Activated CD4-positive, alpha-beta memory T cell treated with anti-CD3 and anti-CD28 coated beads, Interleukin-2, amount 10 ng/mL, durations not matched to agents 7 days and 5 days (primary cell): ENCODE data around the gene BMPR1B. TPM values are rescaled to one million over a fixed set of nuclear protein-coding genes. Genes with fewer than 3 reads are reported as not detected.

Experiments
- CTCF ChIA-PET: fragments of 350-600 bp; sonication (Branson Sonifier 250); formaldehyde crosslinking; loops from one replicate; lab custom pipeline; 2021; ENCODE audit warnings: antibody characterized with exemption, inconsistent platforms; lab: Charles Lee
- POLR2A ChIA-PET: fragments of 350-600 bp; sonication (Branson Sonifier 250); formaldehyde crosslinking; loops from one replicate; lab custom pipeline; 2021; ENCODE audit warnings: antibody characterized with exemption; lab: Charles Lee
- DNase-seq: peaks from one replicate; pipeline ENCODE4 v3.0.0-alpha.2; 2020
- H3K27ac Mint-ChIP-seq: one replicate; pipeline ENCODE4 v1.8.0; 2021; ENCODE audit warnings: mild to moderate bottlenecking, mixed read lengths
- H3K27me3 Mint-ChIP-seq: one replicate; pipeline ENCODE4 v1.8.0; 2021; ENCODE audit warnings: mixed read lengths
- H3K36me3 Mint-ChIP-seq: one replicate; pipeline ENCODE4 v1.8.0; 2021; ENCODE audit warnings: low read depth, mixed read lengths
- H3K4me1 Mint-ChIP-seq: one replicate; pipeline ENCODE4 v1.8.0; 2021; ENCODE audit warnings: mixed read lengths
- H3K4me3 Mint-ChIP-seq: one replicate; pipeline ENCODE4 v1.8.0; 2021; ENCODE audit warnings: mild to moderate bottlenecking, mixed read lengths
- H3K9me3 Mint-ChIP-seq: one replicate; pipeline ENCODE4 v1.8.0; 2021; ENCODE audit warnings: mixed read lengths
- total RNA-seq, 2 experiments: library from RNA; stranded (reverse); gene quantifications; one replicate each; pipeline ENCODE4 v1.2.3, GENCODE V29; 2021

BMPR1B gene
- total RNA-seq, 2 experiments from 2014 or later = not detected

DNA sequence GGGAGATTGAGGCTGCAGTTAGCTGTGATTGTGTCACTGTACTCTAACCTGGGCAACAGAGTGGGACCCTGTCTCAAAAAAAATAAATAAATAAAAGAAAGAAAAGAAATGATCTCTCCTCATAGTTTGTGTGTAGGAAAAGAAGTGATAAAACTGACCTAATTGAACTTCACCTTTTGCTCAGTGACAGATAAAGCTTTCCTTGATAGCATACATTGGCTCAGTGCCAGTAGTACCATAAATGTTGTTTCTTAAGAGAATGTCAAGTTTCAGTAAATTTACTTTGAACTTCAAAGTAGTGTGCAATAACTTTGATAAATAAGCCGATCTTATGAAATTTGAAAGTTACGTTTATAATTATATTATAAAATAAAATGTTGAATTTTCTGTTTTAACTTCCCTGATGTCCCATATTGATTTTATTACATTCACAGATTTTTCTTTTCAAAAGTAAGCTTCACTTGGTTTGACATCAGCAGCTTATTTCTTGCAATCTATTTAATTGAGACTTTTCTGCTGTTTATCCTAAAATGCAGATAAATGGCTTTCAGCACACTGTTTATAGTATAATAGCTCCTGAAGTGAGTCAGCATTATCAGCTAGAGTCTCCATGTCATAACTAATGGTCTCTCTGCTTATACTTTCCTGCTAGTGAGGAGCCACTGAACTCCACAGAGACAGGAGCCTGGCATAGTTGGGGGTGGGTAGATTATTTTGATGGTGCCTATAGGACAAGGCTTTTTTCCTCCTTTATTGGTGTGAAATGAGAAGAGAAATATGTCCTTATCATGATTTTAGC, 330.1 kb downstream of the BMPR1B start:
- Mint-ChIP-seq H3K4me1 (peaks cover 3% of the 10 kb centered on the region), H3K27ac (no peak overlapping the region), H3K4me3 (no peak overlapping the region), H3K36me3 (no peaks in the 10 kb centered on the region), H3K27me3 (peaks cover 5% of the 10 kb centered on the region), H3K9me3 (no peaks in the 10 kb centered on the region)
- ChIA-PET POLR2A (no interaction called here), CTCF (no interaction called here)
- DNase-seq = no peak

DNA sequence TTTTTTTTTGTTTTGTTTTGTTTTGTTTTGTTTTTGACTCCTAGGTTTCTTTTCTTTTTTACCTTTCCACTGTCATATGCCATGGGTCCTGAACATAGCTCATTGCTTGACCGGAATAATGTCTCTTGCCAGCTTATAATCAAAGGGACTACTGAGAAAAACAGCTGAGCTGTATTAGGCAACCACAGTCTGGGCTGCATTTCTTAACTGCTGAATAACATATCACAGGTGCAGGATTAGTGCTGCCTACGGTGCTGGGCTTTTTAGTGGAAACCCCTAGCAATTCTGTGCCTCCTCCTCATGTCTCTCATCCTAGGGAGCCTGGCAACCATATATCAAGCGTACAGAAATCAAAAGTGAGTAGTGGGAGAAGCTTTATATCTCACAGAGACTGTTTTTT, 333.5 kb downstream of the BMPR1B start:
- ChIA-PET POLR2A (no interaction called here), CTCF (no interaction called here)
- Mint-ChIP-seq H3K4me1 (no peaks in the 10 kb centered on the region), H3K4me3 (no peak overlapping the region), H3K9me3 (no peaks in the 10 kb centered on the region), H3K27ac (no peak overlapping the region), H3K36me3 (no peaks in the 10 kb centered on the region), H3K27me3 (peaks cover 12% of the 10 kb centered on the region)
- no peak for DNase-seq

DNA sequence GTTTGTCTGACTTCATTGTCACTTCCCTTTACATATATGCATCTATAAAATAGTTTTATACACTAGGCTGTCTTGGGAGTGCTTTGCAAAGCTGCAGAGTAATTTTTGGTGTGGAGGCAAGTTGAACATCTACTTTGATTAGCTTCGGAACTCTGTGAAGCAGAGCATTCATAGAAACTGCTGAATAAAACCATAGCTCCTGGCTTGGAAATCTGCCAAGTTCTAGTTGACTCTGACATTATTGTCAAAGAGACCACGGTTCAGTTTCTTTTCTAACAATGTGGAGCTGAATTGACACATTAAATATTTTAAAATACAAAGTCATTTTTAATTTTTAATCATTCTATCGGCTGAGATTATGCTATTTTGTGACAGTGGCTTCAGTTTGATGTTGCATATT, 335.0 kb downstream of the BMPR1B start:
- no peaks in the 10 kb centered on the region for H3K36me3 Mint-ChIP-seq
- no peak overlapping the region for H3K4me3 Mint-ChIP-seq
- DNase-seq = no peak
- POLR2A ChIA-PET = no interaction called here
- H3K4me1 Mint-ChIP-seq = no peaks in the 10 kb centered on the region
- H3K27ac Mint-ChIP-seq = no peak overlapping the region
- CTCF ChIA-PET = no interaction called here
- peaks cover 12% of the 10 kb centered on the region for H3K27me3 Mint-ChIP-seq
- H3K9me3 Mint-ChIP-seq = no peaks in the 10 kb centered on the region

DNA sequence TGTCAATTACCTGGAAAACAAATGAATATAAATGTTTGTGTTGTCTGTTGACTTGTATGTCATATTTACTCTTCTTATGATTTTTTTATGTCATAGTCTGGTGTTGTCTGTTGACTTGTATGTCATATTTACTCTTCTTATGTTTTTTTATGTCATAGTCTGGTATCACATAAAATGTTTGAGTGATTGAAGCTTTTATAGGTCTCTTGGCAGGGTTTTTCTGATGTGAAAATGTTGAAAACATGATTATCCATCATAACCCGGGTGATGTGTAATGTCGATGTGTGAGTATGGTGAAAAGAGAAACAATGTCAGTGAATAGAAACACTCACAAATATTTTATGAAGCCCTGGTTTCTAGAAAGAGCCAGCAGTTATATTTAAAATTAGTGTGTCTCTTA, 335.7 kb downstream of the BMPR1B start:
- Mint-ChIP-seq H3K4me3 (no peak overlapping the region), H3K27me3 (peaks cover 12% of the 10 kb centered on the region), H3K36me3 (no peaks in the 10 kb centered on the region), H3K9me3 (no peaks in the 10 kb centered on the region), H3K4me1 (no peaks in the 10 kb centered on the region), H3K27ac (no peak overlapping the region)
- no peak for DNase-seq
- CTCF ChIA-PET = no interaction called here
- POLR2A ChIA-PET = no interaction called here

DNA sequence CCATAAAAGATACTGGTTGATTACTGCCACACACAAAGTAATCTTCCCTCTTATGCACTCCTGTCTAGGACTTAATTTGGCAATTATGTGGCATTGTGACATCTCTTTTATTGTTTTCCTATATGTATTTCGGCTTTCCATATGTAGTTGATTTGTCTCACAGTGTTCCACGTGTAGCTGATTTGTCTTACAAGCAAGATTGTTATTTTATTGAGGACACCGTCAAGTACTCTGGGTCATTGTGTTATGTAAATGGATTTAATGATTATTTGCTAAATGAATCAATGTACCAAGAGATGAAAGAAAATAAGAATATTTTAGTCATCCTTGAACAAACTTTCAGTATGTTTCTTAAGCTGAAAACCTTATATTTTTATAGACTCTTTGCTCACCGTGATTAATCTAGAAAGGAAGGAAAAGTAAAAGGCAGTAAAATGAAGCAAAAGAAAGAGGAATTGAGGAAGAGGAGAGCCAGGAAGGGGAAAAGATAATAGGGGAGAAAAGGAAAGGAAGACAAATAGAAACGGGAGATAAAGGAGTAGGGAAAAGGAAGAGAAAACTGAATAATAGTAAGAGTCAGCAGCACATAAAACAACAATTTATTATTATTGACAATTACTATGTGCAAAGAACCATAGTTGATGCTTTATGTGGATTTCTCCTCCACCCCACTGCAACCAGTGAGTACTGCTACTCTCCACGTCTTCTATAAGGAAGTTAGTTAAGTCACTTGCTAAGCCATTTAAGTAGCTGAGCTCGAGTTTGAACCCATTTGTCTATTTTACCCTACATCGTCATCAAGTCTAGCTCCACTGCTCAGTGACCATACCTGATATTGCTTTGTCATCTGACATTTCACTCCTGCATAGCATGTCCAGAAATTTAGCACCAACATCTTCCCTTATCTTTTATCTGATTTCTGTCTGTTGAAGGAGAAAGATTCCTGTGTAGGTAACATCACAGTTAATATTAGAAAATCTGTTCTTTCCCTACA, 336.5 kb downstream of the BMPR1B start:
- no peaks in the 10 kb centered on the region for H3K4me1 Mint-ChIP-seq
- no peak overlapping the region for H3K27ac Mint-ChIP-seq
- POLR2A ChIA-PET = no interaction called here
- CTCF ChIA-PET = no interaction called here
- no peak for DNase-seq
- peaks cover 12% of the 10 kb centered on the region for H3K27me3 Mint-ChIP-seq
- H3K4me3 Mint-ChIP-seq = no peak overlapping the region
- H3K36me3 Mint-ChIP-seq = no peaks in the 10 kb centered on the region
- no peaks in the 10 kb centered on the region for H3K9me3 Mint-ChIP-seq

DNA sequence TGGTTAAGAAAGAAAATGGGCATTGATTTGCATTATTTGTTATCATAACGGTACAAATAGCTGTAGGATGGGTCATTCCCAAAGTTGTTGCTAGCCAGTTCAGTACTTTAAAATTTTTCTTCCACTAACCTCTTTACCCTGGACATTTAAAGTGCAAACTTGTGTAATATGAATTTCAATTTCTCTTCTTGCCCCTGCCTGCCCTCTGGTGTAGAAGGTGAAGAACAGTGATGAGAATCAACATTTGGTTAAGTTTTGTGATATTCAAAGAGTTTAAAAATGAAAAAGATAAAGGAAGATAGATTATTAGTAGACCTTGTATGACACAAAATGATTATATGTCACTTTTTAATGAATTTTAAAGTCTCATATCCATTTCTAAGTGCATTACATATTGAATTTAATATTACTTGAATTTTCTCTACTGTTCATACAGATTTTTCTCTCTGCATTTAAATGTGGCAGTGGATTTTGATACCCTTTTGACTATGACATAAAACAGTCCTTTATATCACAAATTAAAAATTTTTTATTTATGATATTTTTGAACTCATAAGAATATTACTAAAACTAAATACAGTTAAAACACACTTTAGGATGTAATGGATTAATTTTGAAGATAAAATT, 337.7 kb downstream of the BMPR1B start:
- no peaks in the 10 kb centered on the region for H3K36me3 Mint-ChIP-seq
- ChIA-PET POLR2A (no interaction called here), CTCF (no interaction called here)
- H3K27me3 Mint-ChIP-seq = peaks cover 12% of the 10 kb centered on the region
- H3K9me3 Mint-ChIP-seq = no peaks in the 10 kb centered on the region
- no peak overlapping the region for H3K27ac Mint-ChIP-seq
- H3K4me3 Mint-ChIP-seq = no peak overlapping the region
- H3K4me1 Mint-ChIP-seq = no peaks in the 10 kb centered on the region
- no peak for DNase-seq

DNA sequence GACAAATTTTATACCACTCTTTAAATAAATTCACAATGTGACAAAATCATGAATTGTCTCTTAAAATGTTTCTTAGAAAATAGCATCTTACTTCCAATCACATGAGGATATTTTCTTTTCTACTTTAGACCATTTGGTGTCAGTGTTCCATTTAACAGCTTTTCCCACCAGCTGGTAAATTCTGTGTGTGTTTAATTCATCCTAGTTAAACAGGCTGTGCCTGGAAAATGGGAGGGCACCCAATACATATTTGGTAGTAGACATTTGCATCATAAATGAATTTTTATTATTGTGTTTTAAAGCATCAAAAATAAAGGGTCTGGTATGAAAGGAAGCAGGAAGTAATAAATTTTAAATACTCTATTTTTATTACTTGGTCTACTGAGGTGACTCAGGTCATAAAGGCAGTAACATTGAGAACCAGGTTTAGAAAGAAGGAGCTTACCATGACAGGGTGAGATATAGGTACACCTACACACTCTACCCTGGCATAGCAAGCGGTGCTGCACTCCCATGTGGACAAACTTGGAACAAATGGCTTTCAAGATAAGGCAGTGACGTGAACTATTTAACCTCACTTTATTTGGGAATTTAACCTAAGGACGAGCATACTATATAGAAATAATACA, 344.5 kb downstream of the BMPR1B start:
- DNase-seq = no peak
- no peaks in the 10 kb centered on the region for H3K4me1 Mint-ChIP-seq
- H3K27me3 Mint-ChIP-seq = no peaks in the 10 kb centered on the region
- H3K27ac Mint-ChIP-seq = no peak overlapping the region
- H3K9me3 Mint-ChIP-seq = no peaks in the 10 kb centered on the region
- H3K4me3 Mint-ChIP-seq = no peak overlapping the region
- POLR2A ChIA-PET = no interaction called here
- no peaks in the 10 kb centered on the region for H3K36me3 Mint-ChIP-seq
- CTCF ChIA-PET = no interaction called here

DNA sequence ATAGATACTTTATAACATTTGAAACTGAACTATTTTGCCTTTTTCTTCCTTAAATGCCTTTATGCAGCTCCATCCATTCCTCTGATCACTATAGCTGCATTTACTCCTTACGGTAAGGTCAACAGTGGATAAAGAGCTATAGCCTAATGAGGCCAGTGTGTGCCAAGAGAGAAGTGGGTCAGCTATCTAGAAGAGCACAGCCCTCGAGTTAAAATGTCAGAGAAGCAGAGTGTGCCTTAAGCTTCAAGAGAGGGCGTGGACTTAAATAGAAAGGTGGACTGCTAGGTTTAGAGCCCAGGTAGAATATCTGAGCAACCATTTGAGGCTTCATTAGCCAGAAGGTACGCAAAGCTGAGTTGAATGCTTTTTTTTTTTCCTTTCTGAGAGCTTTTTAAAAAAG, 347.4 kb downstream of the BMPR1B start:
- Mint-ChIP-seq H3K4me1 (no peaks in the 10 kb centered on the region), H3K27ac (no peak overlapping the region), H3K4me3 (no peak overlapping the region), H3K36me3 (no peaks in the 10 kb centered on the region), H3K27me3 (no peaks in the 10 kb centered on the region), H3K9me3 (no peaks in the 10 kb centered on the region)
- DNase-seq = no peak
- ChIA-PET CTCF (no interaction called here), POLR2A (no interaction called here)

DNA sequence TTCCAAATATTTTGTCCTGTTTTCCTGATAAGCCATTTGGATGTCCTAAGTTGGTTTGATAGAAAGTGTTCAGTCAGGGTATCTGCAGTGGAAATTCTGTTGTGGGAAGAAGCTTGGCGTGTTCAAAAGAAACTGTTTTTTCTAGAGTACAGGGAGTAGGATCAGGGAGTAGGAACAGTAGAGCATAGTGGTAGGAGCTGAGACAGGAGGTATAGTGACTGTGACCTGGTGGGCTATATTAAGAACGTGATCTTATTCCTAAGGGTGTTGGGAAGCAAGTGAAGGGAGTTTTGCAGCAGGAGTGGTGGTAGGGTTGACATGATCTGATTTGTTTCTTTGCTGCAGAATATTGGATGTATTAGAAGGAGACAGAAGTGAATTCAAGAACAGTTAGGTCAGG, 348.2 kb downstream of the BMPR1B start:
- DNase-seq = no peak
- ChIA-PET CTCF (no interaction called here), POLR2A (no interaction called here)
- no peaks in the 10 kb centered on the region for H3K9me3 Mint-ChIP-seq
- H3K4me1 Mint-ChIP-seq = no peaks in the 10 kb centered on the region
- H3K36me3 Mint-ChIP-seq = no peaks in the 10 kb centered on the region
- no peak overlapping the region for H3K4me3 Mint-ChIP-seq
- no peaks in the 10 kb centered on the region for H3K27me3 Mint-ChIP-seq
- H3K27ac Mint-ChIP-seq = no peak overlapping the region

DNA sequence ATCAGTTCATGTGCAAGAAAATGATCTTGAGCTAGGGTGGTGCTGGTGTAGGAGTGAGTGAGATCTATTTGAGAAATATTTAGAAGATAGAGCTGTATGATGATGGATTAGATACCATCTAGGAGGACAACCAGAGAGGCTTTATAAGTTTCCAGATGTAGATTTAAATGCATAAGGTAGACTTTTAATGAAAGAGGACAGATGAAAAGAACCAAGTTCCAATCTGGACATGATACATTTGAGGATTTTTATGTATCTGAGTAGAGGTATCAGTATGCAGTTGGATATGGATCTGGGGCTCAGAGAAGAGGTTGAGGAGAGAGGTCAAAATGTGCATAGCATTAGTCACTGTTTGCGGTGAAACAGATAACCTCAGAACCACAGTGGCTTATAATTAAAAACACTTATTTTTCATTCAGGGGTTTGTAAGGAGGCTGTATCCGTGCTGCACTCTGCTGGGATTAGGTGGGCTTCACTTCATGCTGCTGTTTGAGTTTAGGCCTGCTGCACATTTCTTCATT, 348.7 kb downstream of the BMPR1B start:
- no peak for DNase-seq
- Mint-ChIP-seq H3K27me3 (no peaks in the 10 kb centered on the region), H3K4me3 (no peak overlapping the region), H3K27ac (no peak overlapping the region), H3K9me3 (no peaks in the 10 kb centered on the region), H3K36me3 (no peaks in the 10 kb centered on the region), H3K4me1 (no peaks in the 10 kb centered on the region)
- ChIA-PET POLR2A (no interaction called here), CTCF (no interaction called here)

DNA sequence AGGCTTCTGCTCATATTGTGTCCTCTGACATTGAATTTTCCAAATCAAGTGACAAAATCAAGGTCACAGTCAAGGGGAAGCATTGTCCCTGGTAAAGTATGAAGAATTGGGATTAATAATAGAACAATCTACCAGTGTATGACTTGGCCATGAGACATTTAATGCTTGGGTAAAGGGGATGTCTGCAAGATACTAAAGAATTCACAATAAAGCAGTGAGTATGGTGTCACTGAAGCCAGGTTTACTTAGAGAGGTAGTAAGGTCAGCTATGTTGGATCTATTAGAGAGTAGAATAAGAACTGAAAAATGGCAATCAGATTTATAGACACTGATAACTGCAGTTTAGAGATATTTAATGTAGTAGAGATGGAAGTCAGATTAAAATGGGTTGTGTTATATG, 349.2 kb downstream of the BMPR1B start:
- ChIA-PET CTCF (no interaction called here), POLR2A (no interaction called here)
- H3K27ac Mint-ChIP-seq = no peak overlapping the region
- no peaks in the 10 kb centered on the region for H3K4me1 Mint-ChIP-seq
- no peaks in the 10 kb centered on the region for H3K27me3 Mint-ChIP-seq
- H3K9me3 Mint-ChIP-seq = no peaks in the 10 kb centered on the region
- H3K4me3 Mint-ChIP-seq = no peak overlapping the region
- H3K36me3 Mint-ChIP-seq = no peaks in the 10 kb centered on the region
- DNase-seq = no peak

DNA sequence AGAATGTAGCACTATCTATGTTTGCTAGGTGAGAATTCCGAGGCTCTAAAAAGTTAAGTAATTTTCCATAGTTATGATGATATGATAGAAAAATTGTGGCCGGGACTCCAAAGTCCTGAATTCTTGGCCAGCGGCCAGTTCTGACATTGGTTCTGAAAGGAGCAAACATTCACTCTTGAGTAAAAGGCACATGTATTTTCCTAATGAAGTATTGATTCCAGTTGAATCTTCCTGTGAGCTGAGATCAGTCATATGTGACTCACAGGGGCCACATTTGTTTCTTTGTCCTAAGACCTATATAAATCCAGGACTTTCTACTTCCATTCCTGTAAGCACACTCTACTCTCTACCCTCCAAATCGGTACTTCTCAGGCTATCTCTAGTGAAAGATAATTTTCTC, 349.9 kb downstream of the BMPR1B start:
- CTCF ChIA-PET = no interaction called here
- no peaks in the 10 kb centered on the region for H3K4me1 Mint-ChIP-seq
- no peaks in the 10 kb centered on the region for H3K9me3 Mint-ChIP-seq
- DNase-seq = no peak
- no peak overlapping the region for H3K4me3 Mint-ChIP-seq
- POLR2A ChIA-PET = no interaction called here
- H3K27me3 Mint-ChIP-seq = peaks cover 2% of the 10 kb centered on the region
- H3K27ac Mint-ChIP-seq = no peak overlapping the region
- H3K36me3 Mint-ChIP-seq = no peaks in the 10 kb centered on the region
